BE2C (cell line): Measurements from ENCODE around the gene FGF23.
A peak's percentile ranks its signal among the peaks of the same experiment; 100 is the strongest.

Experiments used
- DNase-seq: peaks from one replicate; pipeline ENCODE4 v3.0.0-alpha.2; 2020
- H3K27me3 ChIP-seq: fragments of 250-450 bp; sonication (Bioruptor Pico); 2 replicates; pipeline ENCODE4 v1.5.1; 2020; ENCODE audit warnings: mild to moderate bottlenecking
- H3K36me3 ChIP-seq: fragments of 250-450 bp; sonication (Bioruptor Pico); 2 replicates; pipeline ENCODE4 v1.5.1; 2020; ENCODE audit warnings: mild to moderate bottlenecking
- H3K4me1 ChIP-seq: fragments of 250-450 bp; sonication (Bioruptor Pico); 2 replicates; pipeline ENCODE4 v1.5.1; 2020
- H3K4me3 ChIP-seq: 2 replicates; pipeline ENCODE4 v1.5.1; 2011; ENCODE audit warnings: low read depth, low read length
- H3K9me3 ChIP-seq: fragments of 250-450 bp; sonication (Bioruptor Pico); 2 replicates; pipeline ENCODE4 v1.5.1; 2020
- CTCF ChIP-seq: IDR thresholded peaks from 2 replicates; pipeline ENCODE4 v1.5.1; 2012; ENCODE audit warnings: mild to moderate bottlenecking, low read depth, low read length

FGF23 gene

GRCh38 chr12:4322726-4323125, 56.8 kb downstream of the FGF23 start:
- Histone ChIP-seq H3K4me1 (no peaks in the 10 kb centered on the region), H3K9me3 (no peaks in the 10 kb centered on the region), H3K27me3 (no peaks in the 10 kb centered on the region; the same call in 1 of the 2 replicates), H3K4me3 (no peak overlapping the region), H3K36me3 (no peaks in the 10 kb centered on the region)
- no peak for TF ChIP-seq CTCF
- DNase-seq: no peak

- Histone ChIP-seq H3K4me1 (no peaks in the 10 kb centered on the region), H3K4me3 (peak within 1 kb of the TSS; percentile 96), H3K9me3 (no peaks in the 10 kb centered on the region), H3K27me3 (peaks cover 9% of the 10 kb centered on the region), H3K36me3 (no peaks in the 10 kb centered on the region)
- peak; percentile 96 for DNase-seq
- no peak for TF ChIP-seq CTCF
Measured at GRCh38 chr12:4320853-4321701, 58.4 kb downstream of the FGF23 start, which contains the start of gene TIGAR. TSS of gene TIGAR (plus strand) at chr12:4321213. CDS start at chr12:4321272, 59 bp downstream.

- DNase-seq: no peak
- Histone ChIP-seq H3K4me1 (no peaks in the 10 kb centered on the region), H3K36me3 (no peaks in the 10 kb centered on the region), H3K9me3 (no peaks in the 10 kb centered on the region), H3K27me3 (peaks cover 14% of the 10 kb centered on the region), H3K4me3 (peak overlapping the region; percentile 80)
- TF ChIP-seq CTCF: no peak
Measured at GRCh38 chr12:4320497-4320852, 59.0 kb downstream of the FGF23 start.
